HCT116 (cell line): ENCODE measurements around the gene TUB. TPM values are rescaled to one million over a fixed set of nuclear protein-coding genes. Genes with fewer than 3 reads are reported as not detected.

ENCODE experiments used
- ATAC-seq: fragments of 200-7000 bp; cut with Tn5 transposase; 2 replicates; pipeline ENCODE4 v1.9.1; 2020; ENCODE audit warnings: mild to moderate bottlenecking, moderate library complexity
- BruUV-seq: library from RNA; stranded (reverse); fragments of 400-500 nt; replicated peaks from 2 replicates; lab custom pipeline; 2021; lab: Mats Ljungman, UMichigan
- CTCF ChIA-PET: fragments of 300-600 bp; sonication (Branson Sonifier 250); formaldehyde crosslinking; loops from one replicate; lab custom pipeline; 2021; ENCODE audit warnings: antibody characterized with exemption; lab: Charles Lee
- POLR2A ChIA-PET: fragments of 300-600, 350-600 bp; sonication (Branson Sonifier 250); formaldehyde crosslinking; loops from one replicate; lab custom pipeline; 2021; ENCODE audit warnings: antibody characterized with exemption; lab: Charles Lee
- RAD21 ChIA-PET, 2 experiments: fragments of 300-600 bp; sonication (Branson Sonifier 250); formaldehyde crosslinking; loops; one replicate each; lab custom pipeline; 2023; ENCODE audit warnings: low total read pairs in 2 of 2; ENCODE audit not compliant: uncharacterized antibody in 2 of 2, unreplicated experiment in 2 of 2, low non-redundant PET in 1 of 2; lab: Charles Lee
- DNase-seq: peaks from one replicate; pipeline ENCODE4 v3.0.0-alpha.2; 2010; ENCODE audit warnings: low read depth, low spot score
- H2AFZ ChIP-seq: fragments of 200-600 bp; shearing (Covaris generic), sonication (generic); 2 replicates; pipeline ENCODE4 v1.6.1; 2017; ENCODE audit warnings: low read depth, mixed run types, mixed read lengths, antibody characterized with exemption, low read length; ENCODE audit not compliant: poor library complexity, severe bottlenecking
- H3K27ac ChIP-seq: 2 replicates; pipeline ENCODE4 v1.5.1; 2012; ENCODE audit warnings: low read depth, low read length
- H3K27me3 ChIP-seq: fragments of 200-600 bp; sonication (generic); 2 replicates; pipeline ENCODE4 v1.6.1; 2016; ENCODE audit warnings: mixed run types, low read length, mixed read lengths; ENCODE audit not compliant: insufficient read depth
- H3K36me3 ChIP-seq, 2 experiments: fragments of 200-500 bp in 1 of 2; fragments of 200-600 bp in 1 of 2; sonication (Bioruptor generic) in 1 of 2; sonication (generic) in 1 of 2; 2 replicates each; pipeline versions ENCODE4 v1.5.1 to v1.6.1; 2014 to 2016; ENCODE audit warnings: low read length in 2 of 2, inconsistent platforms in 1 of 2, mixed read lengths in 1 of 2, mixed run types in 1 of 2; ENCODE audit not compliant: insufficient read depth in 2 of 2, control insufficient read depth in 1 of 2
- H3K4me1 ChIP-seq, 2 experiments: fragments of 200-600 bp in 1 of 2; sonication (generic) in 1 of 2; 2 replicates each; pipeline versions ENCODE4 v1.5.1 to v1.6.1; 2012 to 2017; ENCODE audit warnings: low read length in 2 of 2, inconsistent platforms in 1 of 2, mild to moderate bottlenecking in 1 of 2, mixed read lengths in 1 of 2, mixed run types in 1 of 2, moderate library complexity in 1 of 2; ENCODE audit not compliant: insufficient read depth in 2 of 2, control insufficient read depth in 1 of 2
- H3K4me2 ChIP-seq: fragments of 200-600 bp; sonication (generic); 2 replicates; pipeline ENCODE4 v1.6.1; 2017; ENCODE audit warnings: mixed run types, low read length, mixed read lengths
- H3K4me3 ChIP-seq, 2 experiments: fragments of 200-600 bp in 1 of 2; sonication (generic) in 1 of 2; replicated peaks in 1 of 2; 2 replicates each; pipeline ENCODE4 v1.5.1; 2011 to 2016; ENCODE audit warnings: low read length in 2 of 2, control low read depth in 1 of 2, low read depth in 1 of 2, mild to moderate bottlenecking in 1 of 2, mixed read lengths in 1 of 2, mixed run types in 1 of 2
- H3K79me2 ChIP-seq: fragments of 200-600 bp; sonication (generic); 2 replicates; pipeline ENCODE4 v1.6.1; 2017; ENCODE audit warnings: mild to moderate bottlenecking, mixed run types, low read length, moderate library complexity, mixed read lengths; ENCODE audit not compliant: insufficient read depth
- H3K9ac ChIP-seq: fragments of 200-600 bp; sonication (generic); 2 replicates; pipeline ENCODE4 v1.6.1; 2016; ENCODE audit warnings: low read length, mixed read lengths
- H3K9me2 ChIP-seq: fragments of 200-600 bp; sonication (generic), shearing (Covaris generic); 2 replicates; pipeline ENCODE4 v1.6.1; 2017; ENCODE audit warnings: mixed run types, mild to moderate bottlenecking, moderate library complexity; ENCODE audit not compliant: insufficient read depth
- H3K9me3 ChIP-seq, 2 experiments: fragments of 200-500 bp in 1 of 2; fragments of 200-600 bp in 1 of 2; sonication (Bioruptor generic) in 1 of 2; sonication (generic) in 1 of 2; 2 replicates each; pipeline ENCODE4 v1.6.1; 2014 to 2017; ENCODE audit warnings: low read length in 2 of 2, mixed read lengths in 2 of 2, inconsistent platforms in 1 of 2, low read depth in 1 of 2, mild to moderate bottlenecking in 1 of 2, mixed run types in 1 of 2, moderate library complexity in 1 of 2; ENCODE audit not compliant: control insufficient read depth in 1 of 2, insufficient read depth in 1 of 2
- H4K20me1 ChIP-seq: fragments of 200-600 bp; sonication (generic), shearing (Covaris generic); 2 replicates; pipeline ENCODE4 v1.6.1; 2017; ENCODE audit warnings: mixed run types, mild to moderate bottlenecking, moderate library complexity; ENCODE audit not compliant: insufficient read depth
- ATF3 ChIP-seq: IDR thresholded peaks from 2 replicates; pipeline ENCODE4 v1.6.1; 2012
- CEBPB ChIP-seq: IDR thresholded peaks from 2 replicates; pipeline ENCODE4 v1.6.1; 2012; ENCODE audit warnings: low read depth
- CTCF ChIP-seq, 3 experiments: fragments of 200-600 bp in 1 of 3; sonication (generic) in 1 of 3; IDR thresholded peaks in 2 of 3; conservative IDR thresholded peaks in 1 of 3; 2 replicates each; pipeline ENCODE4 v1.5.1; 2012 to 2017; ENCODE audit warnings: low read depth in 2 of 3, low read length in 2 of 3, antibody characterized with exemption in 1 of 3, borderline replicate concordance in 1 of 3, control low read depth in 1 of 3, mild to moderate bottlenecking in 1 of 3, mixed read lengths in 1 of 3, mixed run types in 1 of 3, moderate library complexity in 1 of 3; ENCODE audit not compliant: insufficient read depth in 1 of 3
- EGR1 ChIP-seq: IDR thresholded peaks from 2 replicates; pipeline ENCODE4 v1.6.1; 2012; ENCODE audit warnings: low read depth
- ELF1 ChIP-seq: IDR thresholded peaks from 2 replicates; pipeline ENCODE4 v1.6.1; 2012; ENCODE audit warnings: low read depth, borderline replicate concordance
- EZH2 ChIP-seq: fragments of 200-600 bp; sonication (generic); IDR thresholded peaks from 2 replicates; pipeline ENCODE4 v1.6.1; 2017; ENCODE audit warnings: antibody characterized with exemption, mixed run types
- EZH2phosphoT487 ChIP-seq: fragments of 200-600 bp; IDR thresholded peaks from 2 replicates; pipeline ENCODE4 v1.6.1; 2018; ENCODE audit warnings: antibody characterized with exemption, borderline replicate concordance
- FOSL1 ChIP-seq: IDR thresholded peaks from 2 replicates; pipeline ENCODE4 v1.6.1; 2012; ENCODE audit warnings: low read depth
- JUND ChIP-seq: IDR thresholded peaks from 2 replicates; pipeline ENCODE4 v1.6.1; 2012
- MAX ChIP-seq: IDR thresholded peaks from 2 replicates; pipeline ENCODE4 v1.6.1; 2012
- POLR2A ChIP-seq: IDR thresholded peaks from 2 replicates; pipeline ENCODE4 v1.7.0; 2011; ENCODE audit warnings: borderline replicate concordance; ENCODE audit not compliant: insufficient read depth, insufficient read length; ENCODE audit errors: extremely low read depth
- POLR2AphosphoS5 ChIP-seq: IDR thresholded peaks from 2 replicates; pipeline ENCODE4 v1.6.1; 2011; ENCODE audit warnings: mild to moderate bottlenecking, low read depth, low read length, moderate library complexity
- SIN3A ChIP-seq: IDR thresholded peaks from 2 replicates; pipeline ENCODE4 v1.6.1; 2012; ENCODE audit warnings: low read depth
- SP1 ChIP-seq: IDR thresholded peaks from 2 replicates; pipeline ENCODE4 v1.6.1; 2012; ENCODE audit warnings: low read depth
- SRF ChIP-seq: IDR thresholded peaks from 2 replicates; pipeline ENCODE4 v1.6.1; 2012; ENCODE audit warnings: low read depth
- TCF7L2 ChIP-seq: IDR thresholded peaks from 2 replicates; pipeline ENCODE4 v1.7.0; 2011; ENCODE audit warnings: borderline replicate concordance, inconsistent platforms; ENCODE audit not compliant: insufficient read depth, insufficient read length; ENCODE audit errors: extremely low read depth
- ZFX ChIP-seq: fragments of 450-650 bp; IDR thresholded peaks from 2 replicates; pipeline ENCODE4 v1.6.1; 2017
- ZNF274 ChIP-seq: fragments of 200-500 bp; sonication (Bioruptor generic); IDR thresholded peaks from 2 replicates; pipeline ENCODE4 v1.6.1; 2014; ENCODE audit warnings: mild to moderate bottlenecking, low read depth, low read length, inconsistent platforms
- intact Hi-C: fragments of 100-400 bp; cut with micrococcal nuclease; formaldehyde crosslinking; loops from 2 replicates; pipeline ENCODE4 v1.10.0; 2022
- total RNA-seq: library from RNA; stranded (reverse); gene quantifications from one replicate; pipeline ENCODE4 v1.2.1, GENCODE V29; 2021; ENCODE audit not compliant: unreplicated experiment

Gene TUB
- total RNA-seq, 1 experiment from 2014 or later, result 0.02 TPM

DNA sequence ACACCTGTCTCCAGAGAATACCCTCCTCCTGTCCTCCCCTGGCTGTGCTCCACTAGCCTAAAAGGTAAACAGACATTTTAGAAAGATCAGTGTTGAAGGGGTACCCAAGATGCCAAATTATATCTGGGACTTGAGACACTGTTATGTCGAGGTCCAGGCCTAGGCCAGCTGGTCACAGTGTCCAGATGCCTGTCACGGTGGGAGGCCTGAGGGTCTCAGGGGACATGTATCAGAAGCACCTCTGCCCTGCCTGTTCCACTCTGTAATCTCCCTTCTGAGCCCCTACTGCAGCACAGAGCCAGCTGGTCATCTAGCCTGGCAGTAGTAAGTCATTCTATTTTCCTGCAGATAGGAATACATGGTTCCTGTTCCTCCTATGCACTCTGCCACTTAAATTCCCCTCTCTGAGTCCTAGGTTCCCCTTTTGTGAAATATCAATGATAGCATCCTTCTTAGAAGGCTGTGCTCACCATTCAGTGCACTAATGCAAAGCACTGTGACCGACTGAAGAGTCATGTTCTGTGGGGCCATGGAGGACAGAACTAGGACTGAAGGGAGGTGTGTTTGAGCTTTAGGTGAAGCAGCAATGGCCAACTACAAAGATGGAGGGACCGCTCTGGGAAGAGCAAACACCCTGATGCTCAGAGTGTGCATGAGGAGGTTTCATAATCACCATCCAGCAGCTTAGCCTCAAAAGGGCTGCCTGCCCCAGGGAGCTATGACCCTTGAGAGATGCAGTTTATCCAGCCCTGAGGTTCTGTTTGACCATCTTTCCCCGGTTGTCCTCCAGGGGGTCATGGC lies 44.8 kb upstream of the TUB start:
- H3K9me3 ChIP-seq, result no peaks in the 10 kb centered on the region
- RAD21 ChIA-PET, result no interaction called here
- no peak overlapping the region for H3K4me3 ChIP-seq
- no peak overlapping the region for H3K9ac ChIP-seq
- no peak for ATAC-seq
- H3K9me2 ChIP-seq, result no peaks in the 10 kb centered on the region
- POLR2A ChIA-PET, result no interaction called here
- no peak overlapping the region for H3K4me2 ChIP-seq
- no TSS peak for BruUV-seq
- no peak for DNase-seq
- no peak overlapping the region for H3K27ac ChIP-seq
- no peak overlapping the region for H2AFZ ChIP-seq
- H3K27me3 ChIP-seq, result no peaks in the 10 kb centered on the region
- H4K20me1 ChIP-seq, result no peaks in the 10 kb centered on the region
- no peaks in the 10 kb centered on the region for H3K36me3 ChIP-seq
- peaks cover 0 to 10% of the 10 kb centered on the region in 2 experiments; a peak in 2 of 4 replicates for H3K4me1 ChIP-seq
- no peak for TF ChIP-seq ZNF274
- TF ChIP-seq CTCF (IDR thresholded peaks at IDR 0.05 in 2 of 3, conservative IDR thresholded peaks at IDR 0.05 in 1 of 3; ENCODE audit: borderline replicate concordance in 1 of 3, insufficient read depth in 1 of 3, low read depth in 2 of 3, low read length in 2 of 3), result no peak
- TF ChIP-seq CEBPB, result no peak
- TF ChIP-seq SP1, result no peak
- TF ChIP-seq POLR2A, result no peak
- TF ChIP-seq SIN3A, result no peak
- TF ChIP-seq EGR1, result no peak
- no peak for TF ChIP-seq FOSL1
- no peak for TF ChIP-seq MAX
- no peak for TF ChIP-seq ATF3
- TF ChIP-seq JUND, result no peak
- TF ChIP-seq SRF, result no peak
- no peak for TF ChIP-seq TCF7L2
- TF ChIP-seq ELF1, result no peak
- TF ChIP-seq EZH2phosphoT487, result no peak
- no peak for TF ChIP-seq EZH2
- no peak for TF ChIP-seq POLR2AphosphoS5
- TF ChIP-seq ZFX, result no peak
- no peaks in the 10 kb centered on the region for H3K79me2 ChIP-seq
- CTCF ChIA-PET, result interaction anchor here (1.2 to 1.6 kb wide), 2 partner anchors 30 to 63 kb away, joined by 4 to 5 read pairs; no protein-coding TSS in a partner anchor
- intact Hi-C loops, result no loop called here
